ENCODE data around the gene JAZF1.
A peak's percentile ranks its signal among the peaks of the same experiment; 100 is the strongest.

Gene JAZF1

GRCh38 chr7:27901028-27901760 is 279.4 kb downstream of the JAZF1 start:
- peak overlapping the region; percentile 70 for H3K27ac ChIP-seq (ENCODE audit: low read depth, low read length)
- H3K4me1 ChIP-seq (ENCODE audit: control insufficient read depth, low read length) = peaks cover 29% of the 10 kb centered on the region

GRCh38 chr7:27900006-27900405 is 280.6 kb downstream of the JAZF1 start:
- peaks cover 8% of the 10 kb centered on the region; the same call in 1 of the 2 replicates for H3K36me3 ChIP-seq (ENCODE audit: control insufficient read depth, low read length)
- no peaks in the 10 kb centered on the region for H3K9me2 ChIP-seq (replicated peaks; ENCODE audit: control insufficient read depth, low read length)
- no peaks in the 10 kb centered on the region for H3K27me3 ChIP-seq (ENCODE audit: control insufficient read depth, low read length)
- H4K20me1 ChIP-seq (ENCODE audit: control insufficient read depth, insufficient read depth, low read depth, low read length) = no peaks in the 10 kb centered on the region
- H3F3A ChIP-seq (ENCODE audit: control insufficient read depth, insufficient read depth) = peaks cover 13% of the 10 kb centered on the region
- peaks cover 38% of the 10 kb centered on the region for H3K4me1 ChIP-seq (ENCODE audit: control insufficient read depth, low read length)
- TF ChIP-seq CTCF (IDR thresholded peaks at IDR 0.05; ENCODE audit: low read depth, low read length, poor library complexity, severe bottlenecking) = no peak
- TF ChIP-seq EZH2phosphoT487 (IDR thresholded peaks at IDR 0.05; ENCODE audit: borderline replicate concordance, low read length) = no peak
- H3K4me3 ChIP-seq (ENCODE audit: low read length) = no peak overlapping the region
- H3K27ac ChIP-seq (ENCODE audit: low read depth, low read length) = no peak overlapping the region
- no peaks in the 10 kb centered on the region for H3K9me3 ChIP-seq (ENCODE audit: control insufficient read depth, insufficient read depth, low read length)
- peaks cover 8% of the 10 kb centered on the region for H3K79me2 ChIP-seq (ENCODE audit: control insufficient read depth, low read length)
- H3K4me2 ChIP-seq (ENCODE audit: low read length) = no peak overlapping the region

More at GRCh38 chr7:27901028-27901760, 279.4 kb downstream of the JAZF1 start:
- Histone ChIP-seq H3K36me3 (ENCODE audit: control insufficient read depth, low read length) (peaks cover 4% of the 10 kb centered on the region; the same call in 1 of the 2 replicates), H3F3A (ENCODE audit: control insufficient read depth, insufficient read depth) (peaks cover 13% of the 10 kb centered on the region), H3K27me3 (ENCODE audit: control insufficient read depth, low read length) (no peaks in the 10 kb centered on the region), H3K9me3 (ENCODE audit: control insufficient read depth, insufficient read depth, low read length) (no peaks in the 10 kb centered on the region), H3K79me2 (ENCODE audit: control insufficient read depth, low read length) (peaks cover 8% of the 10 kb centered on the region), H3K4me2 (ENCODE audit: low read length) (peak overlapping the region; percentile 62), H4K20me1 (ENCODE audit: control insufficient read depth, insufficient read depth, low read depth, low read length) (no peaks in the 10 kb centered on the region), H3K9me2 (replicated peaks; ENCODE audit: control insufficient read depth, low read length) (no peaks in the 10 kb centered on the region), H3K4me3 (ENCODE audit: low read length) (peak overlapping the region; percentile 56)
- TF ChIP-seq CTCF (IDR thresholded peaks at IDR 0.05; ENCODE audit: low read depth, low read length, poor library complexity, severe bottlenecking) = no peak
- no peak for TF ChIP-seq EZH2phosphoT487 (IDR thresholded peaks at IDR 0.05; ENCODE audit: borderline replicate concordance, low read length)

- Histone ChIP-seq H3K9me3 (ENCODE audit: control insufficient read depth, insufficient read depth, low read length) (no peaks in the 10 kb centered on the region), H3K4me3 (ENCODE audit: low read length) (no peak overlapping the region), H3K4me1 (ENCODE audit: control insufficient read depth, low read length) (peaks cover 38% of the 10 kb centered on the region), H3K9me2 (replicated peaks; ENCODE audit: control insufficient read depth, low read length) (no peaks in the 10 kb centered on the region), H3K27me3 (ENCODE audit: control insufficient read depth, low read length) (no peaks in the 10 kb centered on the region), H4K20me1 (ENCODE audit: control insufficient read depth, insufficient read depth, low read depth, low read length) (no peaks in the 10 kb centered on the region), H3K36me3 (ENCODE audit: control insufficient read depth, low read length) (peaks cover 9% of the 10 kb centered on the region; the same call in 1 of the 2 replicates), H3F3A (ENCODE audit: control insufficient read depth, insufficient read depth) (peaks cover 13% of the 10 kb centered on the region), H3K27ac (ENCODE audit: low read depth, low read length) (no peak overlapping the region), H3K4me2 (ENCODE audit: low read length) (no peak overlapping the region), H3K79me2 (ENCODE audit: control insufficient read depth, low read length) (peaks cover 8% of the 10 kb centered on the region)
- no peak for TF ChIP-seq EZH2phosphoT487 (IDR thresholded peaks at IDR 0.05; ENCODE audit: borderline replicate concordance, low read length)
- TF ChIP-seq CTCF (IDR thresholded peaks at IDR 0.05; ENCODE audit: low read depth, low read length, poor library complexity, severe bottlenecking) = no peak
Measured at GRCh38 chr7:27899601-27900000, 281.0 kb downstream of the JAZF1 start.

Data from DOHH2 (cell line).